Head of caudate nucleus (tissue), 42 donors: ENCODE data around the gene MYOT.

Experiments used
- DNase-seq, 42 donors: peaks; one replicate each; pipeline versions ENCODE4 v3.0.0 to v3.0.0-alpha.2; 2020 to 2021; ENCODE audit warnings: mixed read lengths in 7 of 42
- intact Hi-C: fragments of 100-400 bp; cut with DNase I; formaldehyde crosslinking; loops from one replicate; pipeline ENCODE4 v1.15.0; 2022

The MYOT gene

DNA sequence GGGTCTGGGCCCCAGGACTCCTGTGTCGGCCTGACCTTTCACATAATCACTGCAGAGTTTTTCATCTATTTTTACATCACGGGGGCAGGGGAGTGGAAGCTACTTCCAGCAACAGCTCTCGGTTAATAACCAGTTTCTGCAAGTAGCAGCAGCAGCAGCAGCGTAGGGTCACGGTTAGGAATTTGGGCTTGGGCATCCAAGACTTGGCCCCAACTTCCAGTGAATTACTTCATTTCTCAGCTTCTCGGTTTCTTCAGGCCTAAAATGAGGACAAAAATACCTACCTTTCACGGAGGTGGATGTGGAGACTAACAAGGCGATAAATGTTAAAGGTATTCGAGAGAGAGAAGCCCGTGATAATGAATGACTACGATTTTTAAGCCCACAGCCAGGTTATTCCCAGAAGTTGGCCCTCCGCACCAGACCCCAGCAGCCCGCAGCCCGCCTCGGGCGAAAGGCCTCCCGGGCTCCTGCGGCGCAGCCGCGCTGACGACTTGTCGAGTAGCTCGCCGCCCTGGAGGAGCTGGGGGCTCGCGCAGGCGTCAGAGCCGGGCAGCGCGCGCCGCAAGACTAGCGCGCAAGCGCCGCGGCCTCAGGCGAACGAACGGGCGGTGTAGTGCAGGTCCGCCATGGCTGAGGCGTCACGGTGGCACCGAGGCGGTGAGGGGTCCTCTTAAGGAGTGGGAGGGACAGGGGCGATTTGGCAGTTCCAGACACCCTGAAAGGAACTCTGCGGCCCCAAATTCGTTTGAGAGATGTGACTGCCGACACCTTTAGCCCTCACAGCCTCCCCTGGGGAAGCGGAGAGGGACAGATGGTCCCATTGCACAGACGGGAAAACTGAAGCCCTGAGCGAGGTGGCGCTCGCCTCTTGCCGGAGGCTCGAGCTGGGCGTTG, 21.5 kb downstream of the MYOT start, which contains the start of gene PKD2L2:
Gene PKD2L2, plus strand, starts transcription at position 595 of the 897 bp plus-strand sequence. Its CDS starts 35 bp downstream, at position 630.
- DNase-seq: peak; percentile 50 to 94 (median 86)
- intact Hi-C loops: loop anchor here (10.0 kb wide), 1 partner anchor 146 kb away; the partner anchor contains the start of gene FAM13B

DNA sequence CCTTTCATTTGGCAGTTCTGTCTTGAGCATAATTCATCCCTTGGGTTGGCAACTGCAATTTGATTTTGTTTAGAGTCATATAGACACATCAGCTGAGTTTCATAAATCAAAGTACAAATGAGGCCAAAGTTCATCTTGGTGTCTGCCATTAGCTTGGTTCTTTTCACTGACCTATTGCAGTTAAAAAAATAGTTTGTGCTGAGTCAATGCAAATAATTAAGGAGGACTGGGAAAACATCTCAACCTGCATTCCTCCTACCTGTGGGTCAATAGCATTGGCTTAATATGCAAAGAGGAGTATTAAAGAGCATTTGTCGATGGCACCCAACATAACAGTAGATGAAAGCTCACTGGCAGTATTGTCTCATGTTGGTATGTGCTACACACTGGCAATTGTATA, 23.2 kb downstream of the MYOT start:
- intact Hi-C loops: no loop called here

DNA sequence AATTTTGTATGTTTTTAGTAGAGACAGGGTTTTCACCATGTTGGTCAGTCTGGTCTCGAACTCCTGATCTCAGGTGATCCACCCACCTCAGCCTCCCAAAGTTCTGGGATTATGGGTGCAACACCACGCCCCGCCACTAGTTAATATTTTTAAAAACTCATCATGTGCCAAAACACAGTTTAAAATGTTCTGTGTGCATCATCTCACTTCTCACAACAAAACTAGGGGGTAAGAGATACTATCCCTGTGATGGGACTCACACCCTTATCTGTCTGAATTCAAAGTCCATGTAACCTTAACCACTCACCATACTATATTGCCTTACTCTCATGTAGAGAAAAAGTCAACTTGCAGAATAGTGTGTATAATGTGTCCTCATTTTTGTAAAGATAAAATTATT, 24.2 kb downstream of the MYOT start:
- intact Hi-C loops: no loop called here
- DNase-seq: no peak

More for the DNA sequence above, 23.2 kb downstream of the MYOT start:
- no peak for DNase-seq

DNA sequence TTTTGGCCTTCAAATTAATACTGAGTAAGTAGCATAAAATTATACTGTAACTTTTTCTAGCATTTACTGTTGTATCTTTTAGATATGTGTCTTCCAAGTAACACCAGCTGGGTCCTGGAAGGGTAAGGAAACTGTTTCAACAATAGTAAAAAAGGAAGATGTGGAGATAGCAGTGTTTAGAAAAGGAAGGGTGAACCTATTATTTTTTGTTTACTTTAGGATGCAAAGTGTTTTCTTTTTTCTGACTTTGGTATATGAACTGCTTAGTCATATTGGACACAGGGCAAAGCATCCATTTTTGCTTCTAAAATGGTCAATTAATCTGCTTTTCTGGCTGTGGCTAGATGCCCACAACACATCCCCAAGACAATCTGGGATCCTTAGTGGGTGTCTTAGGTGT, 26.9 kb downstream of the MYOT start:
- no peak for DNase-seq
- intact Hi-C loops: no loop called here

DNA sequence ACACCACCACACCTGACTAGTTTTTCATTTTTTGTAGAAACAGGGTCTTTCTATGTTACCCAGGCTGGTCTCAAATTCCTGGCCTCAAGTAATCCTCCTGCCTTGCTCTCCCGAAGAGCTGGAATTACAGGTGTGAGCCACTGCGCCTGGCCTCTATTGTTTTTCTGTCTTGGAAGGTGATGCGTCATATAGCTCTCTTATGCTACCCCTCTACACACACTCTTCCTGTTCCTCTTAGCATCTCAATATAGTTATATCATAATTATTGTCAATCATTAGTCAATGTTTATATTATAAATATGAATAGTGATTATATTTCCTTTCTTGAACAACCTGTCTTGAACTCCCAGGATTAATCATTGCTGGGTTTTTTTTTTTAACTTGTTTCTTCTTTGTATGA, 28.9 kb downstream of the MYOT start:
- DNase-seq: no peak
- intact Hi-C loops: no loop called here

DNA sequence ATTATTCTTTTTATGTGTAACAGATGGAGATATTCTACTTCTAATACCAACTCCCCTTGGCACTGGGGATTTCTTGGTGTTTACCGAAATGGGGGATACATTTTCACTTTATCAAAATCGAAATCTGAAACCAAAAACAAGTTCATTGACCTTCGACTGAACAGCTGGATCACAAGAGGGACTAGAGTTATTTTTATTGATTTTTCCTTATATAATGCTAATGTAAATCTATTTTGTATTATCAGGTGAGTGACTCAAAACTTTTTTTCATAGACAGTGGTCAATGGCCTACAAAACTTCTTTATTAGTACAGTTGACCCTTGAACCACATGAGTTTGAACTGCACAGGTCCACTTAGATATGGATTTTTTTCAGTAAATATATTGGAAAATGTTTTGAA, 31.8 kb downstream of the MYOT start:
- intact Hi-C loops: no loop called here
- no peak for DNase-seq

DNA sequence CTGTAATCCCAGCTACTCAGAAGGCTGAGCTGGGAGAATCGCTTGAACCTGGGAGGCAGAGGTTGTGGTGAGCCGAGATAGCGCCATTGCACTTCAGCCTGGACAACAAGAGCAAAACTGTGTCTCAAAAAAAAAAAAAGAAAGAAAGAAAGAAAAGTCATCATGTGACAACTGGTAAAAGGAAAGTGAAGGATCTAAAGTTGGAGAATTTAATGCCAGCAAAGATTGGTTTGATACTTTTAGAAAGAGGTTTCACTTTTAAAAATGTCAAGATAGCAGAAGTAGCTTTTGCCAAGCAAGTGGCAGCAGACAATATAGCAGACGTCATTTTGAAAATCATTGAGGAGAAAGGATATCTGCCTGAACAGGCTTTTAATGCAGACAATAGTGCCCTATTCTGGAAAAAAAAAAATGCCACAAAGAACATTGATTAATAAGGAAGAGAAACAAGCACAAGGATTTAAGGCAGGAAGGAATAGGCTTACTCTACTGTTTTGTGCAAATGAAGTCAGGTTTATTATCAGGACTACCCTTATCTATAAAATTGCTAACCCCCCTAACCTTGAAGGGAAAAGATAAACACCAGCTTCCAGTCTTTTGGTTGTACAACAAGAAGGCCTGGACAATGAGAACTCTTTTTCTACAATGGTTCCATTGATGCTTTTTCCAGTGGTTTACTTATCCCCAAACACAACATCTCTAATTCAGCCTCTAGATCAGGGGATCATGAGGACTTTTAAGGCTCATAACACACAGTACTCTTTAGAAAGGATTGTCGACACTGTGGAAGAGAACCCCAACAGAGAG, 33.6 kb downstream of the MYOT start:
- DNase-seq: peak in 2 of 42 donors; percentile 22 to 51
- intact Hi-C loops: no loop called here

DNA sequence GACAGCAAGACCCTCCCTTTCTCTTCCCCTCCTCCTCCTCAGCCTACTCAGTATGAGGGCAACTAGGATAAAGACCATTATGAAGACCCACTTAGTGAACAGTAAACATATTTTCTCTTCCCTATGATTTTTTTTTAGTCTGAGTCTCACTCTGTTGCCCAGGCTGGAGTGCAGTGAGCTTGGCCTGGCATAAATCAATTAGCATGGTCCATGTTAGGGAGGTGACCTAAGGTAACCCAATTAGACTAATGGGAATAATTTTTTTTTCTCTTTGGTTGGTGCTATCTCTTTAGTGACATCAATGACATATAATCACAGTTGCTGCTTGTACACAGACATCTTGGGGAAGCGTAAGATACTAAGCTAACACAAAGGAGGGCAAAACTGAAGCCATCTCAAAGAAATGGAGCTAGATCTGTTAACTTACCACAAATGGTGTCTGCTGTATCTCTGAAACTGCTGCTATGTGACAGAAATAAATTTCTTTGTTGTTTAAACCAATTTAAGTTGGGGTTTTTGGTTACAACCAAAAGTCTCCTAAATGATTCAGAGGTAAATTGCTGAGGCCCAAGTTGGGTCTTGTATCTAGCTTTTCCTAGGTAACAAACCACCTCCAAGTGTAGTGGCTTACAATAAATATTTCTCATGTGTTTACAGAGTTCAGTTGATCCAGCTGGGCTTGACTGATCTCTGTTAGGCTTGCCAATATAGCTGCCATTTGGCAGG, 34.9 kb downstream of the MYOT start:
- intact Hi-C loops: no loop called here

DNA sequence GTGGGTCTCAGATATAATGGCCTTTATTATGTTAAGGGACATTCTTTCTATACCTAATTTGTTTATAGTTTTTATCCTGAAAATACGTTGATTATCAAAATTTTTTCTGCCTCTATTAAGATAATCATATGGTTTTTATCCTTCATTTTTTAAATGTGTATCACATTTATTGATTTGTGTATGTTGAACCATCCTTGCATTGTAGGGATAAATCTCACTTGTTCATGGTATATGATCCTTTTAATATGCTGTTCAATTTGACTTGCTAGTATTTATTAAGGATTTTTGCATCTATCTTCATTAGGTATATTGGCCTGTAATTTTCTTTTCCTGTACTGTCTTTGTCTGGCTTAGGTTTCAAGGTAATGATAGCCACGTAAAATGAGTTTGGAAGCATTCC, 47.1 kb downstream of the MYOT start:
- no peak for DNase-seq

More for the DNA sequence above, 34.9 kb downstream of the MYOT start:
- no peak for DNase-seq

DNA sequence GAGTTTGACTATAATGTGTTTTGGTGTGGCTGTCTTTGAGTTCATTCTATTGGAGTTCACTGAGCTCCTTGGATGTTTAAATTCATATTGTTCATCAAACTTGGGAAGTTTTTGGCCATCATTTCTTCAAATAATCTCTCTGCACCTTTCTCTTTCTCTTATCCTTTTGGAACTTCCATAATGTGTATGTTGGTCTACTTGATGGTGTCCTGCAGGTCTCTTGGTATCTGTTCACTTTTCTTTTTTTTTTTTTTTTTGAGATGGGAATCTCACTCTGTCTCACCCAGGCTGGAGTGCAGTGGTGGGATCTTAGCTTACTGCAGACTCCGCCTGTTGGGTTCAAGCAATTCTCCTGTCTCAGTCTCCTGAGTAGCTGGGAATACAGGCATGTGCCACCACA, 49.3 kb downstream of the MYOT start:
- intact Hi-C loops: no loop called here

More for the DNA sequence above, 47.1 kb downstream of the MYOT start:
- intact Hi-C loops: no loop called here

DNA sequence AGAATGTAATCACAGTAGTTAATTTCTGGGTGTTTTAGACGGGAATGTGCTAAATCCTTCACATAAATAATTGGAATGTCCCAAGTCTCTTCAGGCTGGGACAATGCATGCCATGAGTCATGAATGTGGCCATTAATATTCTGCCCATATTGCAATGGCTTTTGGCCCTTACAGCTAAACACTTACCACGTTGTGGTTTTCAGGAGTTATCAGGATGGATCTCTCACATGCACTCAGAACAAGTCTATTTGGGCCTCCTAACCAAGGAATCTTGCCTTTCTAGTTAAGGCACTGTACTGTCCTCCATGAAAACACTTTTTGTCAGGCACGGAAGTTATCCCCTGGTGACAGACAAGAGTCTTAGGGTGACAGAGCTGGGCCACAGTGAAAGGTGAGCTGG, 54.3 kb downstream of the MYOT start:
- intact Hi-C loops: no loop called here

More for the DNA sequence above, 49.3 kb downstream of the MYOT start:
- DNase-seq: no peak

DNA sequence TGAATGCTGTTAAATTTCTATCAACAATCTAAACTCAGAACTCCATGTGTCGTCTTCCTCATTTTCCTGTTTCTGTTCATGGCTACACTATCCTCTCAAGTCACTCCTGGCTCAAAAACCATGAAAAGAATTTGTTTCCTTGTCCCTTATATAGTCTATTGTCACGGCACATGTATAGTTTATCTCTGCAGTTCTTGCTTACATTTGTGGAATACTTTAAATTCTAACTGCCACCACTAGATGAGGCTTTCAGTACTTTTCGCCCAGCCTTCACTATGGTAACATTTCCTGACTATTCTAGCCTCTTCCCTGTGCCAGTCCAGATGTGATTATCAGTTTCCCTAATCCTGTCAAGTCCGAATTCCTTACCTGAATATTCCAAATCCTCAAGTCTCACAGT, 56.2 kb downstream of the MYOT start:
- peak in 2 of 42 donors; percentile 28 to 36 for DNase-seq
- intact Hi-C loops: no loop called here

More for the DNA sequence above, 54.3 kb downstream of the MYOT start:
- no peak for DNase-seq

DNA sequence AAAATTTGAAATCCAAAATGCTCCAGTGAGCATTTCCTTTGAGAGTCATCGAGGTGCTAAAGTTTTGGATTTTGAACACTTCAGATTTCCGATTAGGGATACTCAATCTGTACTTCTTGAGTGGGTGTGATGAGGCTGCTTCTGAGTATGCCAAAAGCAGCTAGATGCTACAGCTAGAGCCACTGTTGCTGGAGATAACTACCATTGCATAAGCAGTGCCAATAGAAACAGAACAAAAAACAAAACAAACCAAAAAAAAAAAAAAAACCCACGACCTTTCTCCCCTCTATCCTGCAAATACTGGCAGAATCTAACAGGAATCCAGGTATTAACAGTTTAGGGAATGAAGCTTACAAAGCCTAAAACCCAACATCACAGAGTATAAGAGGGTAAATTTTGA, 65.1 kb downstream of the MYOT start:
- peak in 1 of 42 donors; percentile 5 for DNase-seq
- intact Hi-C loops: no loop called here

DNA sequence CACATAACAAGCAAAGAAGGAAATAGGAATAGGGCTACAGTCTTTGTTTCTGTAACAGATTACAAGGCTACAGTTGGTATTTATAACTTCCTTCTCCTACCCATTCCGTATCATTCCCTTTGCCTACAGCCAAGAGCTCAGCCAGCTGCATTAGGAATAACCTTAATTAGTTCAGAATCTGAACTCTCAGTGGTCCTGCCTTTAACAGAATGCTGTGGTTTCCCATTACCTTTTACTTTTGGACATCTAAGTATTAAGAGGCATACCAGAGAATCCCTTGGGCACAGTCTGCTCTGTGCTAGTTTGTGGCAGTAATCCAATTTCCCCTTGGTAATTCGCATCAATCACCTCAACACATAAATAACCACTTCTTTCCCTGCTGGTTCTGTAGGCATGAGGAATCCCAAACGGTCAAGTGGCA, 65.8 kb downstream of the MYOT start:
- peak in 1 of 42 donors; percentile 3 for DNase-seq
- intact Hi-C loops: no loop called here

DNA sequence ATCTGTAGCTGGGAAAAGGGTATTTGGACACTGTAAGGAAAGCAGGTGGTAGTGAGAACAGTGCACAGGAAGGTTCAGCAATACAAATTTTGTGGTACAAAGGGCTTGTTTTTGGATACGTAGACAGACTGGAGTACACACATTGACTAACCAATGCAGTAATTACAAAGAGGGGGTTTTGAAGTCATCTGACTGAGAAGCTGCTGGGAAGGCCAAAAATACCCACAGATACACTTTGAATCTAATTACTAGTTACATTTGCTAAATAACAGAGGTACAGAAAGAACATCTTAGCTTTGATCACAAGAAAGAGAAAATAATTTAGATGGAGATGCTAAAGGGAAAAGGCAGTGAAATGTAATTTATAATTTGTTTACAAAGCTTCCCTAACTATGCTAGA, 67.5 kb downstream of the MYOT start:
- intact Hi-C loops: no loop called here
- DNase-seq: peak in 1 of 42 donors; percentile 7

DNA sequence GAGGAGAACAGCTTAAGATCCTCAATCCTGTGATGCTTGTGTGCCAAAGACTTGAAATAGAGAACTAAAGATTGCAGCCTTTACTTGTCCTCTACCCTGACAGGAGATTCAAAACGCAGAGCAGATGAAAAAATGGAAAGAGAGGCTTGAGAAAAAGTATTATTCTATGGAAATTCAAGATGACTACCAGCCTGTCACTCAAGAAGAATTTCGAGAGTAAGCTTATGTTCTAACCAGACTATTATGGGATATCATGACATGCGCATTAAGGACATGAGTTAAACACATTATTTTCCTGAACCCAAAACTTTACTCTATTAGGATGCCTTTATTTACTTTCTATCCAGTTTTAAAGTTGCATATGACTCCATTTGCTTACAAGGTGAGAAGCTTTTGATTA, 68.0 kb downstream of the MYOT start:
- intact Hi-C loops: no loop called here
- no peak for DNase-seq
